ENCODE results near the gene ESRP2.

ESRP2 gene

GRCh38 chr16:68214726-68215125 lies 21.2 kb downstream of the ESRP2 start:
- no peak for DNase-seq

GRCh38 chr16:68206245-68206644 lies 29.7 kb downstream of the ESRP2 start:
- no peak for DNase-seq

DNA sequence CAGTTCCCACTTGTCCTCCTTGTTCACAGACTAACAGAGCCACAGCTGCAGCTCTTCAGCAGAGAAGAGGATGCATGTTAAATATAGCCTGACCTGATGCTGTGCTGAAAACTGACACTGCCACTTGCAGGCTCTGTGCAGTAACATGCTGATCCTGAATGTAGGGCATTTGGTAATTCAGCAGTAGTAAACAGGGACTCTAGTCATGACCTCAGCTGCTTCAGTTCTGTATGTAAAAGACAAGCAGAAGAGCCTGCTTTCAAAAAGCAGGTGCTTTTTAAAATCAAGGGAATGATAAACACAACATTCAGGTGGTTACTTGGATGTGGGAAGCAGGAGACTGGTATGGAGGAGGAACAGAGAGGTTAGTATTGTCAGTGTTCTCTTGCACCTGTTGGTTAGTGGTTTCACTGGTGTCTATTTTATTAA lies 33.8 kb downstream of the ESRP2 start:
- DNase-seq, result no peak

DNA sequence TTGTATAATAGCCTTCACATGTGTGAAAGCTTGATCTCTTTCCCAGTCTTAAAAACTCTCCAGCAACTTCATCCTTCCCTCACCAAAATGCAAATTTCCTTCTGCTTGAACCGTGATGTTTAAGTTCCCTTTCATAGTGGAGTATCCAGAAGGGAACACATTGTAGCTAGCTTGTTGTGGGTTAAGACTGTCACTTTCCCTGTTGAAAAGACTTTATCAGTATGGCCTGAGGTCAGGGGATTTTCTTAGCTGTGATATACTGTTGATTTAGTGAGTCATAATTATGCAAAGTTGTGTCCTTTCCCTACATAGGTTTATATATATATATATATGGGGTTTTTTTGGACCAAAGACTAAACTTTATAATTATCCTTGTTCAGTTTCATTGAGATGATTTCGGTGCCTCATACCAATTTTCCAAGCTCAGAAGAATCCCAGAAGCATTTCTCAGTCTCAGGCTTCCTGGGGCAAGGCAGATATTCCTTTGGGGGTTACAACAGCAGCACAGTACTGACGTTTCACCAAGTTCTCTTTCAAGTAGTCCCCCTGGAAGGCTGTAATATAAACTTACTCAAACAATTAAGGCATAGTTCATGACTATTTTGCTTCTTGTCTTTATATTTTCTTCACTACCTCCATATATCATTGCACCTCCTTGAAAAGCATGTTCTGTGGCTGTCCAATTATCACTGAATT lies 35.7 kb downstream of the ESRP2 start:
- no peak for DNase-seq

DNA sequence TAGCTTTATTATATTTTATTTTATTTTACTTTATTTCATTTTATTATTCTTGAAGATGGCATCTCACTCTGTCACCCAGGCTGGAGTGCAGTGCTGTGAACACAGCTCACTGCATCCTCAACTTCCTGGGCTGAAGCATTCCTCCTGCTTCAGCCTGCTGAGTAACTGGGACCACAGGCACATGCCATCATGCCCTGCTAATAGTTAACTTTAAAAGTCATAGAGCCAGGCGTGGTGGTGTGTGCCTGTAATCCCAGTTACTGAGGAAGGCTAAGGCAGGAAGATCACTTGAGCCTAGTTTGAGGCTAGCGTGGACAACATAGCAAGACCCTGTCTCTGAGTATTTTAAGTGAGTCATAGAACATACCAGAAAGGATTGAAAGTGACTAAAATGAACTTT lies 38.7 kb downstream of the ESRP2 start:
- DNase-seq, result no peak

DNA sequence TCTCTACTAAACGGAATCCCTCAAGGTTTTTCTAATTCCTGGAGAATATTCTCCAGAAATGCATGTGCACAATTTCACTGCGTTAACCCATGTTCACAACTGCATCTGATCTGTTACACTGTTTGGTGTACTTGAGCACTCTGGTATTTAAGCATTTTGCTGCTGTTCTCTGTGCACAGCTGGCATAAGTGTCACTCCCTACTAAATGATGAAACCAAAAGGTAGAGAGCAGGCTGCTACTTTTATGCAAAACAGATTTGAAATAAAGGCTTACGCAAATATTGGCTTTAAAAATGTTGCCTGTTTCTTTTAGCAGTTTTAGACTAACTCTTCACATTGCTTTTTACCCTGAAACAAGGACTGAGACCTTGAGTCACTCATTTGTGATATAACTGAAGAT lies 41.7 kb downstream of the ESRP2 start:
- DNase-seq, result no peak

- DNase-seq, result no peak
Measured at GRCh38 chr16:68190736-68191510, 45.0 kb downstream of the ESRP2 start.

DNA sequence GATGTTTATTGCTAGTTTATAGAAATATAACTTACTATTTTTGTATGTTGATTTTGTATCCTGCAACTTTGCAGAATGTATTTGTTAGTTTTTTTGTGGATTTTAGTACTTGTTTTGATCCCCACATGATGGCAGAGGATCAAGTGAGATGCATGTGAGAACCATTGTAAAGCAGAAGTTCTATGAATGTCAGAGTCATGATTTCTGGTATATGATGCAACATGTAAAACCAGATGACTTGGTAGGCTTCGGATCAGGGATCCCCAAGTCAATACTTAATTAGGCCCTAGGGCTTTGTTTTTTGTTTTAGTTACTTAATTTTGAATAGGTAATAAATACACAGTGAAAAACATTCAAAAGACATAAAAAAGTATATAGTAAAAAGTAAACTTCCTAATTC lies 45.8 kb downstream of the ESRP2 start:
- DNase-seq, result no peak

DNA sequence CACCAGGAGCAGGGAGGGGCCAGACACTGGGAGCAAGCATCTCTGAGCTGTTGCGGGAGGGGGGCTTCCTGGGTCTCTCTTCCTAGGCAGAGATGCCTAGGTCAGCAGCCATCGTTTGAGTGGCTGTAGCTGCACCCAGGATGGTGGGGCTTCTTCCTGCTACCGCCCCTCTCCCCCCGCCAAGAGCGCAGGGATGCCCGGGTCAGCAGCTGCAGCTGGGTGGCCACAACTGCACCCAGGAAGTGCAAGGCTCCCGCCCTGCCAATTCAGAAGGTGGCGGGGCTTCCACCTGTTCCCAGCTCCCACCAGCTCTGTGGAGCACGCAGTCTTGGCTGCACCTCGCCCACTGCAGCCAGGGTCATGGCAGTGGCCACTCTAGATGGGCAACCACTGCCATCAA lies 47.8 kb downstream of the ESRP2 start:
- DNase-seq, result no peak

DNA sequence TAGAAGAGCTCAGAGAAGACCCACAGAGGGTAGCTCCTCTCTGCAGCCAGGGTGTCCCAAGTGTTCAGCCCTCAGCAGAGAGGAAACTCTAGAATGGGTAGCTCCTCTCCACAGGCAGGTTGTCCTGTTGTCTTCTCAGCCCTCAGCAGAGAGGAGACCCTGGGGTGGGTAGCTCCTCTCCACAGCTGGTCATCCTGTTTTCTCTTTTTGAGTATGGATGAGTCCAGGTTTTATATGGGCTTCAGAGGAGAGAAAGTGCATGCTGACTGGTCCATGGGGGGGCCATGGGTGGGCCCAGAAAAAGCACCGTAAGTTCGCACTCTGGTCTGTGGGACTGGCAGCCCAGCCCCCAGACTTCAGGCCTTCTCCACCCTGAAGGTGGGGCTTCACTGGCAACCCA lies 48.4 kb downstream of the ESRP2 start:
- DNase-seq, result no peak

DNA sequence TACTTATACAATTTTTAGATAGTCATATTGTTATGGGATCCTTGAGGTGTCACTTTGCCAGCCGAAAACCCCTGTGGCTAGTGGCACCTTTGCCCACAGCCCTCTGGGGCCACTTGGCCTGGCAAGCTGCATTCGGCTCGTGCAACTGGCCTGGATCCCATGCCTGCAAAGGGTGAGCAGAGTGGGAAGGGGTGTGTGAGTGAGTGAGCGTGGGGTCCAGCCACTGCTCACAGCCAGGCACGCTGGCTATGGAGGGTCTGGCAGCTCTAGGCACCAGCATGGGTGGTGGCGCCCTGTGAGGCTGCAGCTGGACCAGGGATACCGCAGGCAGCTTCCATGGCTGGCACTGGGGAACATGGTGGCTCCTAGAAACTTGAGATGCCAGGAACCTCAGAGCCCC lies 49.0 kb downstream of the ESRP2 start:
- DNase-seq, result no peak

DNA sequence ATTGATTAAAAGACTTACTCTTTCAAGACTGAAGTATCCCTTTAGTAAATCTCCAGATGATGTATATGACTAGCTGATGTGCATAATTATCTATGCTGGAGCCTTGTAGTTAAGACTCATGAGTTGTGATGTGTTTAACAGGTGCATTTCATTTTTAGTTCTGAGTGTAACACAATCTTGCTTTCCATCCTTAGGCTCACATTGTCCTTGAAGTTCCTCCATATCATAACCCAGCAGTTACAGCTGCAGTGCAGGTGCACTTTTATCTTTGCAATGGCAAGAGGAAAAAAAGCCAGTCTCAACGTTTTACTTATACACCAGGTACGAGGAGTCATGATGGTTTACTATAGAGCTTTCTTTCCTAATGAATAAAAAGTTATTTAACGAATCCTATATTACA lies 52.9 kb downstream of the ESRP2 start:
- DNase-seq, result no peak

- DNase-seq, result no peak
Measured at GRCh38 chr16:68179855-68180254, 56.1 kb downstream of the ESRP2 start.

DNA sequence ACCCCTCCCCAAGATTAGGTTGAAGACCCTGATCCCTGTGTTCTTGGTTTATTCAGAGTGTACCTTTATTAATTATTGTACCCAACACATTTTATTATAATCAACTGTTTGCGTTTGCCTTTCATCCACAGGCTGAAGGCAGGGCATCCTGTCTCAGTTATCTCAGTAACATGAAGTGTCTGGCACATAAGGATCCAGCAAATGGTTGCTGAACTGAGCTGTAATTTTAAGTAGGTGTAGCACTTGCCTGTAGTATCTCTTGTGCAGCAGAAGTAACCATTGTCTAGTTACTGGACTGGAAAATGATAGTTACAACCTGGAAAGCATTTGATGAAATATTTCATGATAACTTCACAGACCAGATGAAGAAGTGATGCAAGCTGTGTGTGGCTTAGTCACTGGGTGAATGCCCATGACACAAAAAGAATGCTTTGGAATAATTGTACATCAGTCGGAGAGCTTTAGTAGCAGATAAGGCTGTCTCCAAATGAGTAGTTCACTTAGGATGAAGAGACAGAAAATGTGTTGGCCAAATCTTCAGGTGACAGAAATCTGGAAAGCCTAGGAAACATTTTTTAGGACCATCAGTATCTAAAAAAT lies 56.6 kb downstream of the ESRP2 start:
- DNase-seq, result no peak

Measured in CD4-positive, alpha-beta T cell treated with Interleukin-1 beta for 1 hour (primary cell).